GM12892 (cell line): ENCODE measurements around the gene UBE4B.

Experiments used
- POLR2A ChIP-seq: IDR thresholded peaks from 2 replicates; pipeline ENCODE4 v1.6.1; 2011; ENCODE audit warnings: low read depth, low read length, control low read depth
- POLR2AphosphoS5 ChIP-seq: IDR thresholded peaks from 2 replicates; pipeline ENCODE4 v1.6.1; 2011; ENCODE audit warnings: low read depth, low read length, control low read depth
- TAF1 ChIP-seq: IDR thresholded peaks from 2 replicates; pipeline ENCODE4 v1.6.1; 2011; ENCODE audit warnings: low read depth, mild to moderate bottlenecking, control low read depth, low read length, borderline replicate concordance

DNA sequence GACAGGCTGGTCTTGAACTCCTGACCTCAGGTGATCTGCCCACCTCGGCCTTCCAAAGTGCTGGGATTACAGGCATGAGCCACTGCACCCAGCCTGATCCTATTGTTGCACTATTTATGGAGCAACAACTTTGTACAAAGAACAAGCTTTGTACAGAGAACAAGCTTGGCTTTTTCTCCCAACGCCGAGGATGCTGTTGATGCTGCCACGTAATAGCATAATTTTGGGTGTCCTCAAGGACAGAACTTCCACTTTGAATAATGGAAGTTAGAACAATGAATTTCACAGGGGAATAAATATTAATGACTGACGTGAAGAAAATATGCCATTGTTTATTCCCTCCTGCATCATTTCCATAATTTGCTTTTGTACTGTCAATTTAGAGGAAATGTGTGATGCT, 48.5 kb upstream of the UBE4B start:
- TF ChIP-seq POLR2A (no peak), POLR2AphosphoS5 (no peak), TAF1 (no peak)
